Measurements from ENCODE around the gene PDZD2. TPM values are rescaled to one million over a fixed set of nuclear protein-coding genes. Genes with fewer than 3 reads are reported as not detected.
"Not testable (repeated sequence)": the region's sequence is repeated elsewhere in the genome, so short reads cannot be mapped to it uniquely, and the experiment has no call there.

PDZD2 gene
- total RNA-seq, 1 donor from 2014 or later = 2.6 TPM

- Histone ChIP-seq H3K36me3 (ENCODE audit: control insufficient read depth in 3 of 3, insufficient read depth in 3 of 3, low read length in 3 of 3) (peaks cover 10 to 20% (median 14%) of the 10 kb centered on the region in 3 donors), H3K4me3 (ENCODE audit: low read length in 3 of 3) (no peak overlapping the region), H3K4me1 (ENCODE audit: control insufficient read depth in 3 of 3, insufficient read depth in 3 of 3, low read length in 3 of 3) (no peaks in the 10 kb centered on the region), H3K27ac (ENCODE audit: low read depth, low read length) (no peak overlapping the region), H3K9me3 (ENCODE audit: control insufficient read depth in 3 of 3, low read length in 3 of 3) (no peaks in the 10 kb centered on the region), H3K27me3 (ENCODE audit: control insufficient read depth in 3 of 3, insufficient read depth in 3 of 3, low read length in 3 of 3) (no peaks in the 10 kb centered on the region), H3K9ac (ENCODE audit: low read depth in 1 of 3, low read length in 3 of 3) (no peak overlapping the region)
These were observed 477.1 kb downstream of the PDZD2 start for GRCh38 chr5:32115985-32116384.

- Histone ChIP-seq H3K36me3 (ENCODE audit: control insufficient read depth in 3 of 3, insufficient read depth in 3 of 3, low read length in 3 of 3) (peaks cover 9 to 22% (median 11%) of the 10 kb centered on the region in 3 donors), H3K9ac (ENCODE audit: low read depth in 1 of 3, low read length in 3 of 3) (no peak overlapping the region), H3K9me3 (ENCODE audit: control insufficient read depth in 3 of 3, low read length in 3 of 3) (no peaks in the 10 kb centered on the region), H3K4me3 (ENCODE audit: low read length in 3 of 3) (no peak overlapping the region), H3K27ac (ENCODE audit: low read depth, low read length) (no peak overlapping the region), H3K4me1 (ENCODE audit: control insufficient read depth in 3 of 3, insufficient read depth in 3 of 3, low read length in 3 of 3) (no peaks in the 10 kb centered on the region), H3K27me3 (ENCODE audit: control insufficient read depth in 3 of 3, insufficient read depth in 3 of 3, low read length in 3 of 3) (no peaks in the 10 kb centered on the region)
These were observed 477.8 kb downstream of the PDZD2 start for GRCh38 chr5:32116574-32117313.

- H3K4me1 ChIP-seq (ENCODE audit: control insufficient read depth in 3 of 3, insufficient read depth in 3 of 3, low read length in 3 of 3); H3K27me3 ChIP-seq (ENCODE audit: control insufficient read depth in 3 of 3, insufficient read depth in 3 of 3, low read length in 3 of 3); H3K27ac ChIP-seq (ENCODE audit: low read depth, low read length); H3K9me3 ChIP-seq (ENCODE audit: control insufficient read depth in 3 of 3, low read length in 3 of 3); H3K9ac ChIP-seq (ENCODE audit: low read depth in 1 of 3, low read length in 3 of 3); H3K4me3 ChIP-seq (ENCODE audit: low read length in 3 of 3): not testable (repeated sequence)
- peaks cover 2 to 20% (median 7%) of the 10 kb centered on the region in 3 donors for H3K36me3 ChIP-seq (ENCODE audit: control insufficient read depth in 3 of 3, insufficient read depth in 3 of 3, low read length in 3 of 3)
These were observed 480.0 kb downstream of the PDZD2 start for GRCh38 chr5:32118922-32119321.

- H3K27me3 ChIP-seq (ENCODE audit: control insufficient read depth in 3 of 3, insufficient read depth in 3 of 3, low read length in 3 of 3) = no peaks in the 10 kb centered on the region
These were observed 484.3 kb downstream of the PDZD2 start for GRCh38 chr5:32123058-32123805.

GRCh38 chr5:32123889-32124676 is 485.2 kb downstream of the PDZD2 start:
- Histone ChIP-seq H3K27me3 (ENCODE audit: control insufficient read depth in 3 of 3, insufficient read depth in 3 of 3, low read length in 3 of 3) (no peaks in the 10 kb centered on the region), H3K4me1 (ENCODE audit: control insufficient read depth in 3 of 3, insufficient read depth in 3 of 3, low read length in 3 of 3) (peaks cover 0 to 9% (median 3%) of the 10 kb centered on the region in 3 donors), H3K9ac (ENCODE audit: low read depth in 1 of 3, low read length in 3 of 3) (no peak overlapping the region), H3K27ac (ENCODE audit: low read depth, low read length) (no peak overlapping the region), H3K4me3 (ENCODE audit: low read length in 3 of 3) (no peak overlapping the region), H3K9me3 (ENCODE audit: control insufficient read depth in 3 of 3, low read length in 3 of 3) (no peaks in the 10 kb centered on the region), H3K36me3 (ENCODE audit: control insufficient read depth in 3 of 3, insufficient read depth in 3 of 3, low read length in 3 of 3) (peaks cover 7 to 22% (median 13%) of the 10 kb centered on the region in 3 donors)

More at GRCh38 chr5:32123058-32123805, 484.3 kb downstream of the PDZD2 start:
- no peaks in the 10 kb centered on the region for H3K9me3 ChIP-seq (ENCODE audit: control insufficient read depth in 3 of 3, low read length in 3 of 3)
- no peak overlapping the region for H3K9ac ChIP-seq (ENCODE audit: low read depth in 1 of 3, low read length in 3 of 3)
- no peak overlapping the region for H3K4me3 ChIP-seq (ENCODE audit: low read length in 3 of 3)
- no peak overlapping the region for H3K27ac ChIP-seq (ENCODE audit: low read depth, low read length)
- H3K4me1 ChIP-seq (ENCODE audit: control insufficient read depth in 3 of 3, insufficient read depth in 3 of 3, low read length in 3 of 3) = peaks cover 0 to 6% (median 3%) of the 10 kb centered on the region in 3 donors
- peaks cover 7 to 22% (median 13%) of the 10 kb centered on the region in 3 donors for H3K36me3 ChIP-seq (ENCODE audit: control insufficient read depth in 3 of 3, insufficient read depth in 3 of 3, low read length in 3 of 3)

GRCh38 chr5:32126691-32127090 is 487.8 kb downstream of the PDZD2 start:
- H3K9me3 ChIP-seq (ENCODE audit: control insufficient read depth in 3 of 3, low read length in 3 of 3) = no peaks in the 10 kb centered on the region
- peaks cover 7 to 14% (median 8%) of the 10 kb centered on the region in 3 donors for H3K36me3 ChIP-seq (ENCODE audit: control insufficient read depth in 3 of 3, insufficient read depth in 3 of 3, low read length in 3 of 3)
- H3K4me1 ChIP-seq (ENCODE audit: control insufficient read depth in 3 of 3, insufficient read depth in 3 of 3, low read length in 3 of 3) = peaks cover 0 to 16% (median 3%) of the 10 kb centered on the region in 3 donors
- no peak overlapping the region for H3K9ac ChIP-seq (ENCODE audit: low read depth in 1 of 3, low read length in 3 of 3)
- no peaks in the 10 kb centered on the region for H3K27me3 ChIP-seq (ENCODE audit: control insufficient read depth in 3 of 3, insufficient read depth in 3 of 3, low read length in 3 of 3)
- H3K27ac ChIP-seq (ENCODE audit: low read depth, low read length) = no peak overlapping the region
- H3K4me3 ChIP-seq (ENCODE audit: low read length in 3 of 3) = no peak overlapping the region

- Histone ChIP-seq H3K36me3 (ENCODE audit: control insufficient read depth in 3 of 3, insufficient read depth in 3 of 3, low read length in 3 of 3) (peaks cover 4 to 13% (median 9%) of the 10 kb centered on the region in 3 donors), H3K4me1 (ENCODE audit: control insufficient read depth in 3 of 3, insufficient read depth in 3 of 3, low read length in 3 of 3) (peaks cover 0 to 16% (median 3%) of the 10 kb centered on the region in 3 donors), H3K9me3 (ENCODE audit: control insufficient read depth in 3 of 3, low read length in 3 of 3) (no peaks in the 10 kb centered on the region), H3K27me3 (ENCODE audit: control insufficient read depth in 3 of 3, insufficient read depth in 3 of 3, low read length in 3 of 3) (no peaks in the 10 kb centered on the region), H3K9ac (ENCODE audit: low read depth in 1 of 3, low read length in 3 of 3) (no peak overlapping the region), H3K4me3 (ENCODE audit: low read length in 3 of 3) (no peak overlapping the region), H3K27ac (ENCODE audit: low read depth, low read length) (no peak overlapping the region)
These were observed 488.8 kb downstream of the PDZD2 start for GRCh38 chr5:32127711-32128110.

GRCh38 chr5:32129074-32129598 is 490.2 kb downstream of the PDZD2 start:
- H3K36me3 ChIP-seq (ENCODE audit: control insufficient read depth in 3 of 3, insufficient read depth in 3 of 3, low read length in 3 of 3) = peaks cover 4 to 9% (median 9%) of the 10 kb centered on the region in 3 donors

GRCh38 chr5:32130865-32131264 is 491.9 kb downstream of the PDZD2 start:
- peaks cover 9 to 16% (median 11%) of the 10 kb centered on the region in 3 donors for H3K36me3 ChIP-seq (ENCODE audit: control insufficient read depth in 3 of 3, insufficient read depth in 3 of 3, low read length in 3 of 3)
- no peak overlapping the region for H3K9ac ChIP-seq (ENCODE audit: low read depth in 1 of 3, low read length in 3 of 3)
- no peak overlapping the region for H3K27ac ChIP-seq (ENCODE audit: low read depth, low read length)
- no peaks in the 10 kb centered on the region for H3K9me3 ChIP-seq (ENCODE audit: control insufficient read depth in 3 of 3, low read length in 3 of 3)
- no peaks in the 10 kb centered on the region for H3K27me3 ChIP-seq (ENCODE audit: control insufficient read depth in 3 of 3, insufficient read depth in 3 of 3, low read length in 3 of 3)
- H3K4me1 ChIP-seq (ENCODE audit: control insufficient read depth in 3 of 3, insufficient read depth in 3 of 3, low read length in 3 of 3) = peaks cover 3 to 16% (median 3%) of the 10 kb centered on the region in 3 donors
- no peak overlapping the region for H3K4me3 ChIP-seq (ENCODE audit: low read length in 3 of 3)

More at GRCh38 chr5:32129074-32129598, 490.2 kb downstream of the PDZD2 start:
- Histone ChIP-seq H3K9ac (ENCODE audit: low read depth in 1 of 3, low read length in 3 of 3) (no peak overlapping the region), H3K4me1 (ENCODE audit: control insufficient read depth in 3 of 3, insufficient read depth in 3 of 3, low read length in 3 of 3) (peaks cover 0 to 16% (median 3%) of the 10 kb centered on the region in 3 donors), H3K27ac (ENCODE audit: low read depth, low read length) (no peak overlapping the region), H3K27me3 (ENCODE audit: control insufficient read depth in 3 of 3, insufficient read depth in 3 of 3, low read length in 3 of 3) (no peaks in the 10 kb centered on the region), H3K9me3 (ENCODE audit: control insufficient read depth in 3 of 3, low read length in 3 of 3) (no peaks in the 10 kb centered on the region), H3K4me3 (ENCODE audit: low read length in 3 of 3) (no peak overlapping the region)

Measured in skeletal muscle tissue (tissue), 4 donors.